Osteocyte (in vitro differentiated cells): ENCODE data around the gene ATP5MC2. TPM values are rescaled to one million over a fixed set of nuclear protein-coding genes. Genes with fewer than 3 reads are reported as not detected.
"Not testable (repeated sequence)": the region's sequence is repeated elsewhere in the genome, so short reads cannot be mapped to it uniquely, and the experiment has no call there.

Experiments used
- DNase-seq: peaks from one replicate; pipeline ENCODE4 v3.0.0; 2021; ENCODE audit warnings: mixed read lengths; ENCODE audit not compliant: unreplicated experiment; ENCODE audit errors: extremely low spot score
- H3K27ac Mint-ChIP-seq: one replicate; pipeline ENCODE4 v1.8.0; 2021; ENCODE audit warnings: mild to moderate bottlenecking, mixed read lengths; ENCODE audit not compliant: unreplicated experiment
- H3K27me3 Mint-ChIP-seq: one replicate; pipeline ENCODE4 v1.8.0; 2021; ENCODE audit warnings: mixed read lengths; ENCODE audit not compliant: unreplicated experiment
- H3K36me3 Mint-ChIP-seq: one replicate; pipeline ENCODE4 v1.8.0; 2021; ENCODE audit warnings: mixed read lengths; ENCODE audit not compliant: unreplicated experiment
- H3K4me1 Mint-ChIP-seq: one replicate; pipeline ENCODE4 v1.8.0; 2021; ENCODE audit warnings: mixed read lengths; ENCODE audit not compliant: unreplicated experiment
- H3K4me3 Mint-ChIP-seq: one replicate; pipeline ENCODE4 v1.8.0; 2021; ENCODE audit warnings: mild to moderate bottlenecking, moderate library complexity, mixed read lengths; ENCODE audit not compliant: unreplicated experiment
- H3K9me3 Mint-ChIP-seq: one replicate; pipeline ENCODE4 v1.8.0; 2021; ENCODE audit warnings: mixed read lengths; ENCODE audit not compliant: unreplicated experiment
- CTCF ChIP-seq: fragments of 200-600 bp; sonication (generic); IDR thresholded peaks from 2 replicates; pipeline ENCODE4 v1.5.0; 2021; ENCODE audit warnings: antibody characterized with exemption, mild to moderate bottlenecking, moderate library complexity
- total RNA-seq: library from RNA; stranded (reverse); gene quantifications from 2 replicates; pipeline ENCODE4 v1.2.1, GENCODE V29; 2021

ATP5MC2 gene
- total RNA-seq, 1 donor from 2014 or later: 294 TPM

- peaks cover 6% of the 10 kb centered on the region for H3K36me3 Mint-ChIP-seq
- TF ChIP-seq CTCF: no peak
- H3K4me1 Mint-ChIP-seq: peaks cover 28% of the 10 kb centered on the region
- H3K27ac Mint-ChIP-seq: peak overlapping the region; percentile 97
- H3K4me3 Mint-ChIP-seq: peak overlapping the region; percentile 39
- H3K9me3 Mint-ChIP-seq: no peaks in the 10 kb centered on the region
- H3K27me3 Mint-ChIP-seq: no peaks in the 10 kb centered on the region
- DNase-seq: no peak
Observed at GRCh38 chr12:53659011-53659551, 16.8 kb downstream of the ATP5MC2 start.

- no peak for TF ChIP-seq CTCF
- no peaks in the 10 kb centered on the region for H3K27me3 Mint-ChIP-seq
- DNase-seq: no peak
- no peaks in the 10 kb centered on the region for H3K36me3 Mint-ChIP-seq
- H3K4me1 Mint-ChIP-seq: peaks cover 33% of the 10 kb centered on the region
- H3K9me3 Mint-ChIP-seq: no peaks in the 10 kb centered on the region
- H3K27ac Mint-ChIP-seq: peak overlapping the region; percentile 47
- no peak overlapping the region for H3K4me3 Mint-ChIP-seq
Observed at GRCh38 chr12:53657041-53657440, 18.8 kb downstream of the ATP5MC2 start.

- H3K4me1 Mint-ChIP-seq: peaks cover 16% of the 10 kb centered on the region
- no peaks in the 10 kb centered on the region for H3K36me3 Mint-ChIP-seq
- TF ChIP-seq CTCF: no peak
- DNase-seq: no peak
- no peaks in the 10 kb centered on the region for H3K9me3 Mint-ChIP-seq
- H3K27ac Mint-ChIP-seq: no peak overlapping the region
- no peak overlapping the region for H3K4me3 Mint-ChIP-seq
- no peaks in the 10 kb centered on the region for H3K27me3 Mint-ChIP-seq
Observed at GRCh38 chr12:53653595-53653994, 22.3 kb downstream of the ATP5MC2 start.

DNA sequence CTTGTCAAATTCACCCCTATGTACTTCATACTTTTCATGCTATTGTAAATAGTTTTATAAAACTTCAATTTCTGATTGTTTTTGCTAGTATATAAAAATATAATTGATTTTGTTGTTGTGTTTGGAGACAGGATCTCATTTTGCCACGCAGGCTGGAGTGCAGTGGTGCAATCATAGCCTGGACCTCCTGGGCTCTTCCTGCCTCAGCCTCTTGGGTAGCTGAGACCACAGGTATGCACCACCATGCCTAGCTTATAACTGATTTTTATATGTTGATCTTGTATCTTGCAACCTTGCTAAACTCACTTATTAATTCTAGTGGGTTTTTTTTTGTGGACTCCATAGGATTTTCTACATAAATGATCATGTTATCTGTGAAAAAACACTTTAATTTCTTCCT, 23.5 kb downstream of the ATP5MC2 start:
- Mint-ChIP-seq H3K36me3 (no peaks in the 10 kb centered on the region), H3K4me3 (no peak overlapping the region), H3K9me3 (no peaks in the 10 kb centered on the region), H3K4me1 (peaks cover 10% of the 10 kb centered on the region), H3K27me3 (no peaks in the 10 kb centered on the region), H3K27ac (no peak overlapping the region)
- no peak for DNase-seq
- no peak for TF ChIP-seq CTCF

DNA sequence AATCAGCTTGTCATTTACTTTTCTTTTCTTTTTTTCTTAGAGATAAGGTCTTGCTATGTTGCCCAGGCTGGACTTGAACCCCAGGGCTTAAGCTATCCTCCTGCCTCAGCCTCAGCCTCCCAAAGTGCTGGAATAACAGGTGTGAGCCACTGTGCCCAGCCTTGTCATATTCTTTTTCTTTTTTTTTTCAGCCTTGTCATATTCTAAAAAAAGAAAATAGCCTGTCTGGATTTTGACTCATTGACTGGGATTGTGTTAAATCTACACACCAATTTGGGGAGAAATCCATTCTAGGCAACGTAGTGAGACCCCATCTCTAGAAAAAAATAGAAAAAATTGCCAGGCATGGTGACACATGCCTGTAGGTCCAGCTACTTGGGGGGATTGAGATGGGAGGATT, 24.1 kb downstream of the ATP5MC2 start:
- no peak for DNase-seq
- no peak for TF ChIP-seq CTCF
- H3K27ac Mint-ChIP-seq: no peak overlapping the region
- no peaks in the 10 kb centered on the region for H3K9me3 Mint-ChIP-seq
- H3K4me3 Mint-ChIP-seq: no peak overlapping the region
- H3K4me1 Mint-ChIP-seq: peaks cover 7% of the 10 kb centered on the region
- H3K36me3 Mint-ChIP-seq: no peaks in the 10 kb centered on the region
- H3K27me3 Mint-ChIP-seq: no peaks in the 10 kb centered on the region

- H3K4me3 Mint-ChIP-seq, H3K9me3 Mint-ChIP-seq: not testable (repeated sequence)
Observed at GRCh38 chr12:53646300-53646699, 29.6 kb downstream of the ATP5MC2 start.

More at GRCh38 chr12:53646300-53646699, 29.6 kb downstream of the ATP5MC2 start:
- H3K4me1 Mint-ChIP-seq, H3K27ac Mint-ChIP-seq, DNase-seq, H3K36me3 Mint-ChIP-seq, H3K27me3 Mint-ChIP-seq: not testable (repeated sequence)
